ENCODE data around the gene UBAC2. TPM values are rescaled to one million over a fixed set of nuclear protein-coding genes. Genes with fewer than 3 reads are reported as not detected.

UBAC2 gene
- polyA plus RNA-seq, 3 donors, result 59.6 to 113 (median 96.7) TPM

DNA sequence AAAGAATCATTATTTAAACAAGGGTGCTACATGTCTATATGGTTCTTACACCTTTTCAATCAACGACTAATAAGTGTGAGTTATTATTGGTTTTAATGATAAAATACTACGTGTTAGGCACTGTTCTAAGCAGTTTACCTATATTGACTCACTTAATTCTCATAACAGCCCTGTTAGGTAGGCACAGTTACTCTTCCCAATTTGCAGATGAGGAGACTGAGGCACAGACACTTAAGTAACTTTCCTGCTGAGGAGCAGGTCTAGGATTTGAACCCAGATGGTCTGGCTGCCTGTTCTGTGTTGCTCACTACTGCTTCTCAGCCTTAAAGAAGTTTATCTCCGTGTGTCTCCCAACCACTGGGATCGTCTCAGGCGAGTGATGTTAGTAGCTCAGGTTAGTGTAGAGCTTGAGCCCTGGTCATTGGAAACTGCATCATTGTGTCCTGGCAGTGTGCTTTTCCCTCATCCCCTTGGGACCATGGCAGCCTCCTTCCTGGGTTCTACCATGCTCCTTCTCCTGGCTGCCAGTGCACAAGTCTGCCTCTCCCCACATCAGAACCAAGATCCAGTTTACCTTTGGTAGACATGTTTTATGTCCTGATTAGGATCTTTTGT lies 10.9 kb downstream of the UBAC2 start:
- Mint-ChIP-seq H3K27me3 (ENCODE audit: low read depth in 3 of 3) (no peaks in the 10 kb centered on the region), H3K4me3 (no peak overlapping the region)
- H3K4me1 ChIP-seq (ENCODE audit: control insufficient read depth in 1 of 2, insufficient read depth in 2 of 2, low read length in 2 of 2), result no peaks in the 10 kb centered on the region

GRCh38 chr13:99214232-99214631 lies 13.6 kb downstream of the UBAC2 start:
- Mint-ChIP-seq H3K4me3 (no peak overlapping the region), H3K36me3 (peaks cover 12 to 18% of the 10 kb centered on the region in 2 donors), H3K27ac (peak overlapping the region in 2 of 7 donors; percentile 33 to 37), H3K9me3 (no peaks in the 10 kb centered on the region), H3K27me3 (ENCODE audit: low read depth in 3 of 3) (peaks cover 0 to 2% (median 0%) of the 10 kb centered on the region in 3 donors), H3K4me1 (peaks cover 55% of the 10 kb centered on the region)
- Histone ChIP-seq H2AFZ (ENCODE audit: insufficient read depth, low read depth, low read length, poor library complexity, severe bottlenecking) (no peak overlapping the region), H3K4me1 (ENCODE audit: control insufficient read depth in 1 of 2, insufficient read depth in 2 of 2, low read length in 2 of 2) (peaks cover 19 to 22% of the 10 kb centered on the region in 2 donors), H3K4me3 (replicated peaks in 1 of 3; ENCODE audit: low read depth in 2 of 3, low read length in 3 of 3) (no peak overlapping the region), H3K9ac (ENCODE audit: insufficient read depth, low read length, poor library complexity, severe bottlenecking) (no peak overlapping the region), H3K27me3 (ENCODE audit: control insufficient read depth in 2 of 2, insufficient read depth in 2 of 2, low read length in 2 of 2) (no peaks in the 10 kb centered on the region), H3K4me2 (replicated peaks; ENCODE audit: extremely low read depth, low read length, poor library complexity, severe bottlenecking) (no peak overlapping the region), H3K36me3 (replicated peaks in 1 of 2; ENCODE audit: control insufficient read depth in 1 of 2, insufficient read depth in 2 of 2, low read length in 2 of 2) (peaks cover 6 to 36% of the 10 kb centered on the region in 2 donors), H3K9me3 (replicated peaks in 1 of 2; ENCODE audit: control insufficient read depth in 1 of 2, insufficient read depth in 1 of 2, low read length in 2 of 2) (no peaks in the 10 kb centered on the region), H4K20me1 (ENCODE audit: insufficient read depth, low read length) (peaks cover 98% of the 10 kb centered on the region), H3K27ac (ENCODE audit: low read depth in 1 of 2, low read length in 2 of 2) (no peak overlapping the region), H3K79me2 (ENCODE audit: insufficient read depth, low read length) (peaks cover 100% of the 10 kb centered on the region)
- 29% methylated on average over 1 of the region's 7 CpGs for WGBS (ENCODE audit: insufficient coverage)
- TF ChIP-seq, protein P1, sequence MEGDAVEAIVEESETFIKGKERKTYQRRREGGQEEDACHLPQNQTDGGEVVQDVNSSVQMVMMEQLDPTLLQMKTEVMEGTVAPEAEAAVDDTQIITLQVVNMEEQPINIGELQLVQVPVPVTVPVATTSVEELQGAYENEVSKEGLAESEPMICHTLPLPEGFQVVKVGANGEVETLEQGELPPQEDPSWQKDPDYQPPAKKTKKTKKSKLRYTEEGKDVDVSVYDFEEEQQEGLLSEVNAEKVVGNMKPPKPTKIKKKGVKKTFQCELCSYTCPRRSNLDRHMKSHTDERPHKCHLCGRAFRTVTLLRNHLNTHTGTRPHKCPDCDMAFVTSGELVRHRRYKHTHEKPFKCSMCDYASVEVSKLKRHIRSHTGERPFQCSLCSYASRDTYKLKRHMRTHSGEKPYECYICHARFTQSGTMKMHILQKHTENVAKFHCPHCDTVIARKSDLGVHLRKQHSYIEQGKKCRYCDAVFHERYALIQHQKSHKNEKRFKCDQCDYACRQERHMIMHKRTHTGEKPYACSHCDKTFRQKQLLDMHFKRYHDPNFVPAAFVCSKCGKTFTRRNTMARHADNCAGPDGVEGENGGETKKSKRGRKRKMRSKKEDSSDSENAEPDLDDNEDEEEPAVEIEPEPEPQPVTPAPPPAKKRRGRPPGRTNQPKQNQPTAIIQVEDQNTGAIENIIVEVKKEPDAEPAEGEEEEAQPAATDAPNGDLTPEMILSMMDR (IDR thresholded peaks at IDR 0.05), result no peak
- intact Hi-C loops (cut with micrococcal nuclease), result no loop called here
- DNase-seq, result no peak

More for the DNA sequence above, 10.9 kb downstream of the UBAC2 start:
- 90% methylated on average over 2 of the region's 5 CpGs for WGBS (ENCODE audit: insufficient coverage)
- no peaks in the 10 kb centered on the region for H3K27me3 ChIP-seq (ENCODE audit: control insufficient read depth in 2 of 2, insufficient read depth in 2 of 2, low read length in 2 of 2)
- TF ChIP-seq, protein P1 (IDR thresholded peaks at IDR 0.05), result no peak
- peaks cover 11 to 57% of the 10 kb centered on the region in 2 donors for H3K36me3 ChIP-seq (replicated peaks in 1 of 2; ENCODE audit: control insufficient read depth in 1 of 2, insufficient read depth in 2 of 2, low read length in 2 of 2)
- no peak overlapping the region for H3K27ac ChIP-seq (ENCODE audit: low read depth in 1 of 2, low read length in 2 of 2)
- peak overlapping the region in 3 of 7 donors; percentile 36 to 48 (median 38) for H3K27ac Mint-ChIP-seq
- no peaks in the 10 kb centered on the region for H3K9me3 ChIP-seq (replicated peaks in 1 of 2; ENCODE audit: control insufficient read depth in 1 of 2, insufficient read depth in 1 of 2, low read length in 2 of 2)
- H4K20me1 ChIP-seq (ENCODE audit: insufficient read depth, low read length), result peaks cover 100% of the 10 kb centered on the region
- no peak overlapping the region for H3K4me3 ChIP-seq (replicated peaks in 1 of 3; ENCODE audit: low read depth in 2 of 3, low read length in 3 of 3)
- no peak overlapping the region for H2AFZ ChIP-seq (ENCODE audit: insufficient read depth, low read depth, low read length, poor library complexity, severe bottlenecking)
- no peak overlapping the region for H3K4me2 ChIP-seq (replicated peaks; ENCODE audit: extremely low read depth, low read length, poor library complexity, severe bottlenecking)
- peaks cover 28 to 29% of the 10 kb centered on the region in 2 donors for H3K36me3 Mint-ChIP-seq
- peaks cover 100% of the 10 kb centered on the region for H3K79me2 ChIP-seq (ENCODE audit: insufficient read depth, low read length)
- intact Hi-C loops (cut with micrococcal nuclease), result no loop called here
- no peaks in the 10 kb centered on the region for H3K9me3 Mint-ChIP-seq
- peaks cover 45% of the 10 kb centered on the region for H3K4me1 Mint-ChIP-seq
- H3K9ac ChIP-seq (ENCODE audit: insufficient read depth, low read length, poor library complexity, severe bottlenecking), result no peak overlapping the region
- no peak for DNase-seq

Measured in CD14-positive monocyte (primary cell).